ENCODE measurements around the gene RHOV. TPM values are rescaled to one million over a fixed set of nuclear protein-coding genes. Genes with fewer than 3 reads are reported as not detected.

RHOV gene
- total RNA-seq, 1 experiment from 2014 or later: 1.4 TPM

DNA sequence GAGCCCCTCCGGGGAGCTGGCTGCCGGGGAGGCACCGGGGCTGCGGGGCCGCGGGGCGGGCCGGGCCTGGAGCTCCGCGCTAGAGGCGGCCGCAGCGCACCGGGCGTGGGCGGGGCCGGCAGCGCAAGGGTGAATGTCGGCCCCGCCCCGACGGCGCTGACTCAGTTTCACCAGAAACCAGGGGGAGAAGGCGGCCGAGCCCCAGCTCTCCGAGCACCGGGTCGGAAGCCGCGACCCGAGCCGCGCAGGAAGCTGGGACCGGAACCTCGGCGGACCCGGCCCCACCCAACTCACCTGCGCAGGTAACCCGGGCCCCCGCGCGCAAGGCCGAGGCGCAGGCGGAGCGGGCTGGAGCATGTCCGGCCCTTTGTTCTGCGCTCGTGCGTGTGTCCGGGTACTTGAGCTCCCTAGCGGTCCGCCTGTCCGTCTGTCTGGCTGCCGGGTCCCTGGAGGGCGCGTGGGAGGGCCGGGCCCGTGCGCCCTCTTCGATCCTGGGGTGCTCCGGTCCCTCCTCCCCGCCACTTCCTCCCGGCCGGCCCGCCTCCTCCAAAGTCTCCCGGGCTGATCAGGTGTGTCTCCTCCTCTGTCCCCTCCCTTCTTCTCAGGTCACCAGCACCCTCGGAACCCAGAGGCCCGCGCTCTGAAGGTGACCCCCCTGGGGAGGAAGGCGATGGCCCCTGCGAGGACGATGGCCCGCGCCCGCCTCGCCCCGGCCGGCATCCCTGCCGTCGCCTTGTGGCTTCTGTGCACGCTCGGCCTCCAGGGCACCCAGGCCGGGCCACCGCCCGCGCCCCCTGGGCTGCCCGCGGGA lies 29.9 kb downstream of the RHOV start, which contains the start of gene SPINT1:
Gene SPINT1, plus strand, starts transcription at position 164 of the 811 bp plus-strand sequence. Its CDS starts 507 bp downstream, at position 671.
- H3K4me2 ChIP-seq: peak within 1 kb of the TSS; percentile 100
- CTCF ChIA-PET: interaction anchor here (0.7 to 1.0 kb wide), 3 partner anchors 13 to 461 kb away, joined by 3 to 4 read pairs (median 4); partner anchors contain the start of gene PPP1R14D
- peaks cover 59% of the 10 kb centered on the region for H3K79me2 ChIP-seq (ENCODE audit: low read depth)
- peaks cover 31% of the 10 kb centered on the region for H3K4me1 ChIP-seq (replicated peaks; ENCODE audit: insufficient read depth)
- no peaks in the 10 kb centered on the region; the same call in 1 of the 2 replicates for H3K36me3 ChIP-seq (ENCODE audit: low read depth)
- 0 out of 2 replicates have a peak, but pooled peaks cover 5% of the 10 kb centered on the region for H4K20me1 ChIP-seq (ENCODE audit: insufficient read depth)
- peak within 1 kb of the TSS; percentile 64; the same call in 1 of the 2 replicates for H2AFZ ChIP-seq
- POLR2A ChIA-PET (ENCODE audit: unreplicated experiment): interaction anchor here (0.6 to 0.7 kb wide), 2 partner anchors 56 to 892 kb away, joined by 3 to 4 read pairs; no protein-coding TSS in a partner anchor
- BruUV-seq (replicated peaks): no TSS peak
- intact Hi-C loops (cut with micrococcal nuclease; ENCODE audit: unreplicated experiment): loop anchor here (1.0 kb wide), 1 partner anchor 75 kb away; the partner anchor contains the start of gene C15orf62
- DNase-seq: peak; percentile 46 to 72
- H3K4me3 ChIP-seq: peak within 1 kb of the TSS; percentile 71
- no peaks in the 10 kb centered on the region for H3K27me3 ChIP-seq (ENCODE audit: insufficient read depth, low read depth)
- H3K9me2 ChIP-seq (ENCODE audit: insufficient read depth): no peaks in the 10 kb centered on the region
- H3K27ac ChIP-seq: peak within 1 kb of the TSS; percentile 93
- TF ChIP-seq, protein P1, sequence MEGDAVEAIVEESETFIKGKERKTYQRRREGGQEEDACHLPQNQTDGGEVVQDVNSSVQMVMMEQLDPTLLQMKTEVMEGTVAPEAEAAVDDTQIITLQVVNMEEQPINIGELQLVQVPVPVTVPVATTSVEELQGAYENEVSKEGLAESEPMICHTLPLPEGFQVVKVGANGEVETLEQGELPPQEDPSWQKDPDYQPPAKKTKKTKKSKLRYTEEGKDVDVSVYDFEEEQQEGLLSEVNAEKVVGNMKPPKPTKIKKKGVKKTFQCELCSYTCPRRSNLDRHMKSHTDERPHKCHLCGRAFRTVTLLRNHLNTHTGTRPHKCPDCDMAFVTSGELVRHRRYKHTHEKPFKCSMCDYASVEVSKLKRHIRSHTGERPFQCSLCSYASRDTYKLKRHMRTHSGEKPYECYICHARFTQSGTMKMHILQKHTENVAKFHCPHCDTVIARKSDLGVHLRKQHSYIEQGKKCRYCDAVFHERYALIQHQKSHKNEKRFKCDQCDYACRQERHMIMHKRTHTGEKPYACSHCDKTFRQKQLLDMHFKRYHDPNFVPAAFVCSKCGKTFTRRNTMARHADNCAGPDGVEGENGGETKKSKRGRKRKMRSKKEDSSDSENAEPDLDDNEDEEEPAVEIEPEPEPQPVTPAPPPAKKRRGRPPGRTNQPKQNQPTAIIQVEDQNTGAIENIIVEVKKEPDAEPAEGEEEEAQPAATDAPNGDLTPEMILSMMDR (conservative IDR thresholded peaks at IDR 0.05): no peak
- TF ChIP-seq EZH2 (IDR thresholded peaks at IDR 0.05; ENCODE audit: low read depth): no peak
- peaks cover 23% of the 10 kb centered on the region for H3F3A ChIP-seq (ENCODE audit: insufficient read depth, low read depth)
- no peaks in the 10 kb centered on the region for H3K9me3 ChIP-seq (ENCODE audit: insufficient read depth, low read depth)

DNA sequence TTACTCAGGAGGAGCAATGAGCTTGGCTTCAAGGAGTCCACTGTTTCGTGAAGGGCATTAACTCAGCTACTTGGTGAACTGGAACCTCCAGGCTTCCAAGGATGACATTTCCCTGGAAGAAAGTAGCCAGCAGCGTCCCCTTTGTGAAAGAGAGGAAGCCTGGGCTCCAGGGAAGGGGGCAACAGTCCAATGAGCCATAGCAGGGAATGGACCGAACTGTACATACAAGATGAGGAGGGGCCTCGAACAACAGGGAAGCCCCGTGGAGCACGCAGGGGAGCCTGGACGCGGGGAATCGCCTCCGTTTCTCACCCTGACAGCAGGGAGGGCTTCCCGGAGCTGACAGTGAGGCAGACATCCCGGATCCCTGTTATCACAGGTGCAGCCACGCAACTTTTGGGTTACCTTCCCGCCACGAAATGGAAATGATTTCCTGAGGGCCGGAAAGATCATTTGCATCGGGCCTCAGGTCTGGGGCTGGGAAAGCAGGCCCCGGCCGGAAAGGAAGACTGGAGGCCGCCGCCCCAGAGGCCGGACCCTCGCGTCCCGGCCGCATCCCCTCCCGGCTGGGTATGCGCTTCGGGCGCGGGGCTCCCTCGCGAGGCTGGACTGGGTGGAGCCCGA lies 30.7 kb downstream of the RHOV start:
- peak overlapping the region; percentile 93 for H3K27ac ChIP-seq
- H4K20me1 ChIP-seq (ENCODE audit: insufficient read depth): 0 out of 2 replicates have a peak, but pooled peaks cover 4% of the 10 kb centered on the region
- H3K36me3 ChIP-seq (ENCODE audit: low read depth): no peaks in the 10 kb centered on the region; the same call in 1 of the 2 replicates
- peak overlapping the region; percentile 71 for H3K4me3 ChIP-seq
- intact Hi-C loops (cut with micrococcal nuclease; ENCODE audit: unreplicated experiment): no loop called here
- POLR2A ChIA-PET (ENCODE audit: unreplicated experiment): interaction anchor here (0.6 to 0.7 kb wide), 4 partner anchors 13 to 893 kb away, joined by 3 to 5 read pairs (median 4); partner anchors contain the start of gene PPP1R14D
- H3K9me3 ChIP-seq (ENCODE audit: insufficient read depth, low read depth): no peaks in the 10 kb centered on the region
- peaks cover 23% of the 10 kb centered on the region for H3F3A ChIP-seq (ENCODE audit: insufficient read depth, low read depth)
- CTCF ChIA-PET: interaction anchor here (1.0 kb wide), 1 partner anchor 14 kb away, joined by 4 read pairs; no protein-coding TSS in a partner anchor
- peak overlapping the region; percentile 58; the same call in 1 of the 2 replicates for H2AFZ ChIP-seq
- no peak for DNase-seq
- no TSS peak for BruUV-seq (replicated peaks)
- no peaks in the 10 kb centered on the region for H3K9me2 ChIP-seq (ENCODE audit: insufficient read depth)
- no peaks in the 10 kb centered on the region for H3K27me3 ChIP-seq (ENCODE audit: insufficient read depth, low read depth)
- H3K4me1 ChIP-seq (replicated peaks; ENCODE audit: insufficient read depth): peaks cover 29% of the 10 kb centered on the region
- TF ChIP-seq EZH2 (IDR thresholded peaks at IDR 0.05; ENCODE audit: low read depth): no peak
- TF ChIP-seq, protein P1 (conservative IDR thresholded peaks at IDR 0.05): no peak
- H3K4me2 ChIP-seq: peak overlapping the region; percentile 100
- H3K79me2 ChIP-seq (ENCODE audit: low read depth): peaks cover 53% of the 10 kb centered on the region

DNA sequence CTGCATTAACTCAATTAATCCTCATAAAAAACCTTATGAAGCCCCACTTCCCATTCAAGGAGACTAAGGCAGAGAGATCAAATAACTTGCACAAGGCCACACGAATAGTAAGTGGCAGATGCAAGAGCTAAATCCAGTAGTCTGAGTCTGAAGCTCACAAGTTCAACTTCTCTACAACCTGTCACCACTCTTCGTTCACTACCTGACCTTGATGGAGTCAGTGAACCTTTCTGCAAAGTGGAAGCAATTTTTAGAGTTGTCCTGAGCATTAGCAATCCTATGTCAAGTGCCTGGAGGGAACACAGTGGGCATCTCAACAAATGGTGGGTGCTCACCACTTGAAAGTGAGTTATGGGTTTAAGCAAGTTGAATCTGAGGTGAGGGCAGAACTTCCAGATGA lies 32.3 kb downstream of the RHOV start:
- Histone ChIP-seq H3K4me1 (replicated peaks; ENCODE audit: insufficient read depth) (peaks cover 13% of the 10 kb centered on the region), H3K27ac (no peak overlapping the region), H3K9me2 (ENCODE audit: insufficient read depth) (no peaks in the 10 kb centered on the region), H3F3A (ENCODE audit: insufficient read depth, low read depth) (peaks cover 18% of the 10 kb centered on the region), H3K27me3 (ENCODE audit: insufficient read depth, low read depth) (no peaks in the 10 kb centered on the region), H2AFZ (no peak overlapping the region), H4K20me1 (ENCODE audit: insufficient read depth) (no peaks in the 10 kb centered on the region), H3K4me2 (no peak overlapping the region), H3K9me3 (ENCODE audit: insufficient read depth, low read depth) (no peaks in the 10 kb centered on the region), H3K4me3 (no peak overlapping the region), H3K36me3 (ENCODE audit: low read depth) (no peaks in the 10 kb centered on the region; the same call in 1 of the 2 replicates), H3K79me2 (ENCODE audit: low read depth) (peaks cover 37% of the 10 kb centered on the region)
- ChIA-PET POLR2A (ENCODE audit: unreplicated experiment) (no interaction called here), CTCF (no interaction called here)
- no TSS peak for BruUV-seq (replicated peaks)
- no peak for DNase-seq
- intact Hi-C loops (cut with micrococcal nuclease; ENCODE audit: unreplicated experiment): no loop called here
- TF ChIP-seq, protein P1 (conservative IDR thresholded peaks at IDR 0.05): no peak
- TF ChIP-seq EZH2 (IDR thresholded peaks at IDR 0.05; ENCODE audit: low read depth): no peak

Measured in PC-9 (cell line).